Measurements from ENCODE around the gene BAIAP2L1.

The BAIAP2L1 gene

DNA sequence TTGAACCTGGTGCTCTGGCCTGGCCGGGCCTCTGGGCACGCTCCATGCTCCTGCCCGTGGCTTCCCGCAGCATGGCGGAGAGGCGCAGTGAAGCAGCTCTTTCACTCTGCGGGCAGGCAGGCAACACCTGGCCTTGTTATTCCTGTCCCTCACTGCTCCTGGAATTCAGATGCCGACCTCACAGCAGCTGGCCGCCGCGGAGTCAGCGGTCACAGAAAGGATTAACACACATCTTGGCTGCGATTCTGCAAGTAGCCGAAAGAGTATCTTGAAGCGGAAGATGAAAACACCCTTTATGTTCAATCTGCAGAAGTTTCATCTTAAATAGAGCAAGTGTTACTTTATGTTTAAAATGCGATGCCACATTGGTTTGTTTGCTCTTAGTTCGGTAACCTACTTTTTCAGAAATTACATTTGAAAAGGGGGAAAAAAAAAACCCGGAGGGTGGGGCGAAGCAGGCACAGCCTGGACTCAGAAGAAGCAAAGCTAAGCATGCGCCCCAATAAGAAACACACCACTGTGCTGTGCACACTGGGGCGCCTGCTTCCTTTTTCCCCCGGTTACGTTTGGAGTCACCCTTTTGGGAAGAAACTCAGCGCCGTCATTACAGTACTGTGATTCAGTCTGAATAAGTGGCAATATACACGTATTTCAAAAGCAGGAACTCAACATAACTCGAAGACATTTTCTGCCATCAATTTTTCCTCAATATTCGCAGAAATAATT, 77.1 kb downstream of the BAIAP2L1 start:
- H2AFZ ChIP-seq (ENCODE audit: low read length), result peak overlapping the region; percentile 64
- H3K27me3 ChIP-seq (ENCODE audit: control insufficient read depth in 3 of 3, insufficient read depth in 3 of 3, low read depth in 1 of 3, low read length in 3 of 3), result peaks cover 0 to 11% (median 0%) of the 10 kb centered on the region in 3 experiments
- no peak overlapping the region for H2BK120ac ChIP-seq (ENCODE audit: low read depth, low read length)
- no peak overlapping the region for H2BK15ac ChIP-seq (ENCODE audit: low read length)
- no peak overlapping the region for H2BK5ac ChIP-seq (ENCODE audit: low read length)
- H3K4ac ChIP-seq (ENCODE audit: low read length), result no peak overlapping the region
- no peak overlapping the region for H3K4me3 ChIP-seq (ENCODE audit: low read length in 2 of 2)
- H4K91ac ChIP-seq (ENCODE audit: low read depth, low read length, poor library complexity), result no peak overlapping the region
- no peak overlapping the region for H4K8ac ChIP-seq (ENCODE audit: low read depth, low read length)
- no peak overlapping the region for H2BK12ac ChIP-seq (ENCODE audit: low read length)
- H3K9me3 ChIP-seq (replicated peaks in 1 of 2; ENCODE audit: control insufficient read depth in 2 of 2, insufficient read depth in 1 of 2, low read depth in 1 of 2, low read length in 2 of 2), result no peaks in the 10 kb centered on the region
- no peaks in the 10 kb centered on the region for H3K36me3 ChIP-seq (replicated peaks in 1 of 2; ENCODE audit: control insufficient read depth in 2 of 2, insufficient read depth in 2 of 2, low read length in 2 of 2)
- peak; percentile 27 for DNase-seq (ENCODE audit: low spot score)
- H3K14ac ChIP-seq (ENCODE audit: low read length), result no peak overlapping the region
- H3K79me1 ChIP-seq (ENCODE audit: low read depth, low read length), result peaks cover 4% of the 10 kb centered on the region
- H3K4me1 ChIP-seq (ENCODE audit: control insufficient read depth in 2 of 2, insufficient read depth in 1 of 2, low read depth in 1 of 2, low read length in 2 of 2), result peaks cover 0 to 6% of the 10 kb centered on the region in 2 donors
- peak overlapping the region; percentile 26 for H3K4me2 ChIP-seq (ENCODE audit: insufficient read depth, low read length, poor library complexity, severe bottlenecking)
- no peak overlapping the region for H3K9ac ChIP-seq (ENCODE audit: low read depth, low read length, poor library complexity)
- no peak overlapping the region for H3K18ac ChIP-seq (ENCODE audit: low read length)
- H3K23ac ChIP-seq (ENCODE audit: low read depth, low read length, poor library complexity), result no peak overlapping the region
- no CpG with 5 or more reads among the region's 28 CpGs for WGBS, 2 donors (ENCODE audit: extremely low coverage in 2 of 2, insufficient read length in 2 of 2, insufficient replicate concordance in 1 of 2)
- no peak overlapping the region for H2AK5ac ChIP-seq (ENCODE audit: low read depth, low read length)
- H3K27ac ChIP-seq (replicated peaks; ENCODE audit: low read length), result no peak overlapping the region

DNA sequence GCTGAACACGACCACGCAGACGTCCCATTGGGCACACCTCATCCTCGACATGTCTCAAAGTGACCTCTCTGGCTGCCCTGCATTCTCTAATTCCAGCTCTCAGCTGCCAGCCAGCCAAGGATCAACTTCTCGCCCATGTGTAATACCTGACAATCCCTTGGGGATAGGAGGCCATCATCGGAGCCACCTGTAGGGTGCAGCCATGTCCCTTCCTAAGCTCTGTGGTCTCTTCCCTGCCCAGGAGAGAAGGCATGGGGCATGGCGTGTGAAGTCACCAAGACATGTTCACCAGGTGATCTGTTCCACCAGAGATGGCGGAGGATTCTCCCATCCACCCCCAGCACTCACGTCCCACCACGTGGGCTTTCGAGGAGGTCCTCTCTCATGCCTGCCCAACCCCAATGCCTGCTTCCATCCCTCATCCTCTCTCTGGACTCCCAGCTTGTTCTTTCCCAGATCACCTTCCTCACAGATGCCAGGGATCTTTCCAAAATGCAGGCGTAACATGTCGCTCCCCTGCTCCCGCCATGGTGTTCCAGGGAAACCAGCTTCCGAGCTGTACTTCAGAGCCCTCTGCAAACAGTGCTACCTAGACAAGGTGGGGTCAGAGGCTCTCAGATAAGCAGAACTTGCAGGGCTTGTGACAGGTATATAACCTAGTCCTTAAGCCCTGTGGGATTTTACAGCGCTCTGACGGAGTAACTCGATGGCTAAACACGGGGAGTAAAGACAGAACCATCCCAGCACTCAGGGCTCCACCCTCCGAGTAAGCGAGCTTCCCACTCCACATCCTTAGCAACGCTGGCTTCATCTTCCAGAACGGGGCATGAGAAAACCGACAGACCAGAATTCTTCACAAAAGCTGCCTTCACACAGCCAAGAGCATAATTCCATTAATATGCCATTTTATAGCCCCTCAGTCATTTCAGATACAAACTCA, 78.3 kb downstream of the BAIAP2L1 start:
- Histone ChIP-seq H3K4me3 (ENCODE audit: low read length in 2 of 2) (peak overlapping the region in 1 of 2 donors; percentile 7), H3K4ac (ENCODE audit: low read length) (no peak overlapping the region), H2BK15ac (ENCODE audit: low read length) (no peak overlapping the region), H3K14ac (ENCODE audit: low read length) (no peak overlapping the region), H3K9ac (ENCODE audit: low read depth, low read length, poor library complexity) (no peak overlapping the region), H3K27ac (replicated peaks; ENCODE audit: low read length) (no peak overlapping the region), H2AFZ (ENCODE audit: low read length) (no peak overlapping the region), H3K4me1 (ENCODE audit: control insufficient read depth in 2 of 2, insufficient read depth in 1 of 2, low read depth in 1 of 2, low read length in 2 of 2) (peaks cover 0 to 6% of the 10 kb centered on the region in 2 donors), H4K91ac (ENCODE audit: low read depth, low read length, poor library complexity) (no peak overlapping the region), H4K8ac (ENCODE audit: low read depth, low read length) (no peak overlapping the region), H2BK5ac (ENCODE audit: low read length) (no peak overlapping the region), H2BK12ac (ENCODE audit: low read length) (no peak overlapping the region), H3K79me1 (ENCODE audit: low read depth, low read length) (peaks cover 4% of the 10 kb centered on the region), H3K9me3 (replicated peaks in 1 of 2; ENCODE audit: control insufficient read depth in 2 of 2, insufficient read depth in 1 of 2, low read depth in 1 of 2, low read length in 2 of 2) (no peaks in the 10 kb centered on the region), H2AK5ac (ENCODE audit: low read depth, low read length) (no peak overlapping the region), H3K23ac (ENCODE audit: low read depth, low read length, poor library complexity) (no peak overlapping the region), H3K4me2 (ENCODE audit: insufficient read depth, low read length, poor library complexity, severe bottlenecking) (no peak overlapping the region), H3K18ac (ENCODE audit: low read length) (no peak overlapping the region), H3K27me3 (ENCODE audit: control insufficient read depth in 3 of 3, insufficient read depth in 3 of 3, low read depth in 1 of 3, low read length in 3 of 3) (peaks cover 0 to 11% (median 0%) of the 10 kb centered on the region in 3 experiments), H2BK120ac (ENCODE audit: low read depth, low read length) (no peak overlapping the region), H3K36me3 (replicated peaks in 1 of 2; ENCODE audit: control insufficient read depth in 2 of 2, insufficient read depth in 2 of 2, low read length in 2 of 2) (peaks cover 0 to 2% of the 10 kb centered on the region in 2 donors)
- no CpG with 5 or more reads among the region's 24 CpGs for WGBS, 2 donors (ENCODE audit: extremely low coverage in 2 of 2, insufficient read length in 2 of 2, insufficient replicate concordance in 1 of 2)
- DNase-seq (ENCODE audit: low spot score), result no peak

DNA sequence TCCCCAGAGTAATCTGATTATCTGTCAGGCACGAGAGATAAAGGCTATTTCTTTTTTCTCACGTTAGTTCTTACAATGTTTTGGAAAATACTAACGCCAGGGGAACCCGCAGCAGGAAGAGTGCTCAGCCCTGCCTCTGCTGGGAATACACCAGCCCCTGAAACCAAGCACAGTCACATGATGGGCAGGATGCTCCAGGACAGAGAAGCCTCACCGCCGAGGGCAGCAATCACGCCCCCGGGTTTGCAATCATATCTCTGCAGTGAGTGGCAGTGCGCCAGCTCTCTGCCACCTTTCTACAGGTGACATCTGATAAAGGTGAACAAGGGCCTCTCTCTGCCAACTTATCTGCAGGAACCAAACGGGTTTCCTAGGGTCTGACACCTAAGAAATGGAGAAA, 79.6 kb downstream of the BAIAP2L1 start:
- WGBS, 2 donors (ENCODE audit: extremely low coverage in 2 of 2, insufficient read length in 2 of 2, insufficient replicate concordance in 1 of 2), result no CpG with 5 or more reads among the region's 10 CpGs
- H2AK5ac ChIP-seq (ENCODE audit: low read depth, low read length), result no peak overlapping the region
- H2BK120ac ChIP-seq (ENCODE audit: low read depth, low read length), result no peak overlapping the region
- no peak overlapping the region for H2BK15ac ChIP-seq (ENCODE audit: low read length)
- no peak overlapping the region for H3K4ac ChIP-seq (ENCODE audit: low read length)
- peaks cover 4% of the 10 kb centered on the region for H3K79me1 ChIP-seq (ENCODE audit: low read depth, low read length)
- peaks cover 0 to 1% of the 10 kb centered on the region in 2 donors for H3K9me3 ChIP-seq (replicated peaks in 1 of 2; ENCODE audit: control insufficient read depth in 2 of 2, insufficient read depth in 1 of 2, low read depth in 1 of 2, low read length in 2 of 2)
- no peak for DNase-seq (ENCODE audit: low spot score)
- H4K8ac ChIP-seq (ENCODE audit: low read depth, low read length), result no peak overlapping the region
- H3K14ac ChIP-seq (ENCODE audit: low read length), result no peak overlapping the region
- no peak overlapping the region for H4K91ac ChIP-seq (ENCODE audit: low read depth, low read length, poor library complexity)
- H3K4me2 ChIP-seq (ENCODE audit: insufficient read depth, low read length, poor library complexity, severe bottlenecking), result no peak overlapping the region
- peaks cover 0 to 6% of the 10 kb centered on the region in 2 donors for H3K4me1 ChIP-seq (ENCODE audit: control insufficient read depth in 2 of 2, insufficient read depth in 1 of 2, low read depth in 1 of 2, low read length in 2 of 2)
- peak overlapping the region; percentile 27 for H3K18ac ChIP-seq (ENCODE audit: low read length)
- H2BK12ac ChIP-seq (ENCODE audit: low read length), result no peak overlapping the region
- no peak overlapping the region for H3K23ac ChIP-seq (ENCODE audit: low read depth, low read length, poor library complexity)
- no peak overlapping the region for H3K4me3 ChIP-seq (ENCODE audit: low read length in 2 of 2)
- peaks cover 0 to 3% of the 10 kb centered on the region in 2 donors for H3K36me3 ChIP-seq (replicated peaks in 1 of 2; ENCODE audit: control insufficient read depth in 2 of 2, insufficient read depth in 2 of 2, low read length in 2 of 2)
- no peak overlapping the region for H2BK5ac ChIP-seq (ENCODE audit: low read length)
- no peak overlapping the region for H2AFZ ChIP-seq (ENCODE audit: low read length)
- no peak overlapping the region for H3K9ac ChIP-seq (ENCODE audit: low read depth, low read length, poor library complexity)
- no peak overlapping the region for H3K27ac ChIP-seq (replicated peaks; ENCODE audit: low read length)
- H3K27me3 ChIP-seq (ENCODE audit: control insufficient read depth in 3 of 3, insufficient read depth in 3 of 3, low read depth in 1 of 3, low read length in 3 of 3), result peaks cover 0 to 11% (median 0%) of the 10 kb centered on the region in 3 experiments

DNA sequence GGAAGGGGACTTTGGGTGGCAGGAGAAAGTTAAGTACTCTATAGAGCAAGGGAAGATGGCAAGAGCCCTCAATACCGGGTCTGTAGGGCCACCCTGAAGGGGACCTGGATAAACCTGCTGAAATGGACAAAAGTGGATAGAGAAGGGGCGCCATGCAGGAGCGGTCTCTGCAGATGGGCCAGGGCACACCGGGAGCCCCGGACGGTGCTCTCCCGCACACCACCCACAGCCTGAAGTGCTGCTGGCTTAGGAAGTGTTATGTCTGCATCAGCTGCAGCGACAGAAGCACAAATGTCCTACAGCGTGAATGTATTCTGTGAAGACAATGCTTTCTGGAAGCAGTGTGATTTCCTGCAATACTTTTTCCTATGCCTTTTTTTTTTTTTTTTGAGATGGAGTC, 81.7 kb downstream of the BAIAP2L1 start:
- no peak overlapping the region for H3K23ac ChIP-seq (ENCODE audit: low read depth, low read length, poor library complexity)
- H3K9ac ChIP-seq (ENCODE audit: low read depth, low read length, poor library complexity), result no peak overlapping the region
- H3K36me3 ChIP-seq (replicated peaks in 1 of 2; ENCODE audit: control insufficient read depth in 2 of 2, insufficient read depth in 2 of 2, low read length in 2 of 2), result peaks cover 0 to 5% of the 10 kb centered on the region in 2 donors
- H2AFZ ChIP-seq (ENCODE audit: low read length), result no peak overlapping the region
- no peak overlapping the region for H3K4me3 ChIP-seq (ENCODE audit: low read length in 2 of 2)
- H2BK15ac ChIP-seq (ENCODE audit: low read length), result no peak overlapping the region
- no peak overlapping the region for H3K4ac ChIP-seq (ENCODE audit: low read length)
- no peak overlapping the region for H2BK12ac ChIP-seq (ENCODE audit: low read length)
- H3K4me2 ChIP-seq (ENCODE audit: insufficient read depth, low read length, poor library complexity, severe bottlenecking), result no peak overlapping the region
- H3K18ac ChIP-seq (ENCODE audit: low read length), result no peak overlapping the region
- peaks cover 4% of the 10 kb centered on the region for H3K79me1 ChIP-seq (ENCODE audit: low read depth, low read length)
- no peak overlapping the region for H3K14ac ChIP-seq (ENCODE audit: low read length)
- H4K91ac ChIP-seq (ENCODE audit: low read depth, low read length, poor library complexity), result no peak overlapping the region
- peaks cover 0 to 1% of the 10 kb centered on the region in 2 donors for H3K9me3 ChIP-seq (replicated peaks in 1 of 2; ENCODE audit: control insufficient read depth in 2 of 2, insufficient read depth in 1 of 2, low read depth in 1 of 2, low read length in 2 of 2)
- no peak overlapping the region for H2AK5ac ChIP-seq (ENCODE audit: low read depth, low read length)
- H3K27me3 ChIP-seq (ENCODE audit: control insufficient read depth in 3 of 3, insufficient read depth in 3 of 3, low read depth in 1 of 3, low read length in 3 of 3), result peaks cover 0 to 11% (median 0%) of the 10 kb centered on the region in 3 experiments
- no peak for DNase-seq (ENCODE audit: low spot score)
- H3K27ac ChIP-seq (replicated peaks; ENCODE audit: low read length), result no peak overlapping the region
- H3K4me1 ChIP-seq (ENCODE audit: control insufficient read depth in 2 of 2, insufficient read depth in 1 of 2, low read depth in 1 of 2, low read length in 2 of 2), result peaks cover 0 to 6% of the 10 kb centered on the region in 2 donors
- no peak overlapping the region for H4K8ac ChIP-seq (ENCODE audit: low read depth, low read length)
- no peak overlapping the region for H2BK5ac ChIP-seq (ENCODE audit: low read length)
- no CpG with 5 or more reads among the region's 9 CpGs for WGBS, 2 donors (ENCODE audit: extremely low coverage in 2 of 2, insufficient read length in 2 of 2, insufficient replicate concordance in 1 of 2)
- H2BK120ac ChIP-seq (ENCODE audit: low read depth, low read length), result no peak overlapping the region
